LNCAP (cell line): ENCODE data around the gene ZMYND11.

Experiments
- CTCF ChIP-seq: fragments of 450-650 bp; IDR thresholded peaks from 2 replicates; pipeline ENCODE4 v1.5.1; 2017; ENCODE audit warnings: mild to moderate bottlenecking

Gene ZMYND11

GRCh38 chr10:251982-252582 is 116.8 kb downstream of the ZMYND11 start:
- no peak for TF ChIP-seq CTCF

GRCh38 chr10:260819-261429 is 125.7 kb downstream of the ZMYND11 start:
- no peak for TF ChIP-seq CTCF

- TF ChIP-seq CTCF, result no peak
Observed at GRCh38 chr10:266974-267425, 131.7 kb downstream of the ZMYND11 start.

GRCh38 chr10:267705-268104 is 132.4 kb downstream of the ZMYND11 start:
- no peak for TF ChIP-seq CTCF

- no peak for TF ChIP-seq CTCF
Observed at GRCh38 chr10:269440-270074, 134.3 kb downstream of the ZMYND11 start.

GRCh38 chr10:271201-271600 is 135.9 kb downstream of the ZMYND11 start:
- no peak for TF ChIP-seq CTCF

- TF ChIP-seq CTCF, result no peak
Observed at GRCh38 chr10:271722-272121, 136.5 kb downstream of the ZMYND11 start.
